HG02642 (cell line): Measurements from ENCODE around the gene MICALL1.

Experiments used
- ATAC-seq: cut with Tn5 transposase; IDR thresholded peaks from one replicate; pipeline ENCODE4 v1.9.1; 2021; ENCODE audit warnings: mild to moderate bottlenecking; ENCODE audit not compliant: unreplicated experiment, poor library complexity

The MICALL1 gene

GRCh38 chr22:37979782-37980181 lies 73.7 kb downstream of the MICALL1 start:
- ATAC-seq = no peak

DNA sequence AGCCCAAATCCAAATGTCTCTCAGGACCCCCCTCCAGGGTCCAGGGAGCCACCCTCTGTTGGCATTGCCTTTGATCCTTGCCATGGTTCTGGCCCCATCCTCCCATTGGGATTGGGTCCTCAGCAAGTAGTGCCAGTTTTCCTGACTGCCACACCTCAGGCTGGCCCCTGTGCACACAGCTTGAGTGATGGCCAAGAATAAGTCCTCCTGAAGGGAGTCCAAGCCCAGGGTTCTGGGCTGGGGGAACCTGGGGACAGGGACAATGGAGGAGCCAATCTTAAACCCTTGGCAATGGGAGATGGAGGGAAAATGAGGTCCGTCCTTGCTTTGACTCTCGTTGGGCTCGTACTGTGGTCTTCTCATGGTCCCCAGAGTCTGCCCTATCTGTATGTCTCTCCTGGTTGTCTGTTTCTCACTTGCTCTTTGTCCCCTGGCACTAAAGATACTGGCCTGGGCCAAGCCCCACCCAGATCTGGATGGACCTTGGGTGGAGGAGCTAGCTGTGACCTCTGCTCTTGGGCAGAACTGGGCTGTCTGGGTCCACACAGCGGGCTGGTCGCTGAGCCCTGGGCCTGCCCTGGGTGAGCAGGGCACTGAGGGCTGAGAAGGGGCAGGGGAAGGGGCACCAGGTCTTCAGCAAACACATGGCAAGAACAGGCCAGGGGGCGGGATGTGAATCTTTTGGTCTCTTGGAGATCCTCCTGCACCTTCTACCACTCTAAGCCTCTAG lies 75.3 kb downstream of the MICALL1 start:
- no peak for ATAC-seq

- no peak for ATAC-seq
These were observed 76.2 kb downstream of the MICALL1 start for GRCh38 chr22:37982151-37982785.

- ATAC-seq = no peak
These were observed 77.1 kb downstream of the MICALL1 start for GRCh38 chr22:37982938-37983859.

- no peak for ATAC-seq
These were observed 78.0 kb downstream of the MICALL1 start, which contains the start of gene SOX10 for GRCh38 chr22:37983860-37984791. Gene SOX10, minus strand, starts transcription at chr22:37984555. Its CDS starts 771 bp downstream, at chr22:37983784.

DNA sequence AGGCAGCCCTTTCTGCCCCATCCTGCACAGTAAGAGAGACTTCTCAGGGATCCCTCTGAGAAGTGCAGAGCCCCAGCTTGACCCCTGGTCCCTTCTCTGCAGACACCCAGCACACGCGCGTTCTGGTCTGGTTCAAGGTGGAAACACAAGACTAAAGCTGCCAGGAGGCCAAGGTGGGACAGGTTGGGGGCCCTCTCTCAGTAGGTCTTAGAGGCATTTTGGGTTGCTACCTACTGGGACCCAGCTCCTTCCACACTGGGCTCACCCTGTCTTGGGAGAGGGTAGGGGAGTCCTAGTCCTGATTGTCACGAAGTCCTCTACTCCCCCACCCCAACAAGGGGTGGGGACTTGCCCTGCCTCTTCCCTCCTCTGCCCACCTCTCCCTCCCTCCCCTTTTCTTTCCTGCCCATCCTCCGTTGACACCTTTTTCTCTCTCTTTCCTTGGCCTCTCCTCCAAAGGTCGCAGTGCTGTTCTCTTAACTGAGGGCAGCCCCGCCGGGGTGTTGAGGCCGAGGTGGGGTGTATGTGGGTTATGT lies 79.0 kb downstream of the MICALL1 start:
- no peak for ATAC-seq

- no peak for ATAC-seq
These were observed 79.7 kb downstream of the MICALL1 start for GRCh38 chr22:37985751-37986281.

DNA sequence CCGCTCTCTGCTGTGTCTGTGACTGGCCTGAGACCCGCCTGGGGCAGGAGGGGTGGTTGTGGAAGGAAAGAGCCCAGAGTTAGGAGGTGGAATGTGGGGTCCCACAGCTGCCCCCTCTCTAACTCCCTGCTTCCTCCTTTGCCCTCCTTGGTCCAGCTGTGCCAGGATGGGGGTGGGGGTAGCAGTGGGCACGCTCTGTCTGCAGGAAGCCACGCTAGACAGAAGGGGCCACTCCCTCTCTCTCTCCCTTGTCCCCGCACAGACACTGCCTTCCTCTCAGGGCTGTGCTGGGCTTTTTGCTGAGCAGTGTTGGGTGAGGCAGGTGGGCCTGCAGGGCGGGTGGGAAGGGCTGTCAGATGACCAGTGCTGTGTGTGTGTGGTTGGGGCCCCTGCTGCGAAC lies 80.3 kb downstream of the MICALL1 start:
- no peak for ATAC-seq

DNA sequence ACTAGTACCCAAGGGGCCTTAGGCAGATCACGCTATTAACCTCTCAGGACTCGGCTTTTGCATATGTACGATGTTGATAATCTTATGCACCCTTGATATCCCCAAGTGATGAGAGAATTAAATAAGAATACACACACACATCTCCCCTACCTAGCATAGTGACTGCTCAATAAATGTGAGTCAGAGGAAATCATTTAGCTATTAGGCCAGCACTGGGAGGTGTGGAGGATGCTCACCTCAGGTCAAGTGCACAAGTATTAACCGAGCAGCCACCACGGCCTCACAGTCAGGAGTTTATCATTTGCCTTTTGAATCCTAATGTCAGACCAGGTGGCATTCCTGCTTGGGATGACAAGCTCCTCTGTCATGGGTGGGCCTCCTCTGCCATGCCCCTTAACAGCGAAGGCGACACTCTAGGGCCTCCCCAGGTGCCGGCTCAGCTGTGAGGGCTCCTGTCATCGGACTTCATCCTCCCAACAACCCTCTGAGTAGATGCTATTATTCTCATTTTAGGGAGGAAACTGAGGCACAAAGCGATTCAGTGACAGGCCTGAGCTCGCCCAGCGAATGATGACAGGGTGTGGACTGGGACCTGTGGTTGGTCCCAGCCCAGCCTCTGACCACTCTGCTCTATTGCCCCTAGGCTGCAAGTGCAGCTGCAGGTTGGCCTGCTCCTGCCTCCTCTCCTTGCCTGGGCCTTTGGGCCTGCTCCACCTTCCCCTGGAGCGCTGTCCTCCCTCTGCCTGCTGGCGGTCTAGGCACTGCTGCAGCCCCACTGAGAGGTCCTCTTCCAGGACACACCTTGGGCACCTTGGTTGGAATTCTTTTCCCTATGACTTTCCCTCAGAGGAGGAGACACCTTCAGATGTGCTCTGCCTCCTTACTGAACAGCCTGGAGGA lies 83.3 kb downstream of the MICALL1 start:
- ATAC-seq = no peak

- no peak for ATAC-seq
These were observed 84.2 kb downstream of the MICALL1 start for GRCh38 chr22:37990301-37990700.

DNA sequence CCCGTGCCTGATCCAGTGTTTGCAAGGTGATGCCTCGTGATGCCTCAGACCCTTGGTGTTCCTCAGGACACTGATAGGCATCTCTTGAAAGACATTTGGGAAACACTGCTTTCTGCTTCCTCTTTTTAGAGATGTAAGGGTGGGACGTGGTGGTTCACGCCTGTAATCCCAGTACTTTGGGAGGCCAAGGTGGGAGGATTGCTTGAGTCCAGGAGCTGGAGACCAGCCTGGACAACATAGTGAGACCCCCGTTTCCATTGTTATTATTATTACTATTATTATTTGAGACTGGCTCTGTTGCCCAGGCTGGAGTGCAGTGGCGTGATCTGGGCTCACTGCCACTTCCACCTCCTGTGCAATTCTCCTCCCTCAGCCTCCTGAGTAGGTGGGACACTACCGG lies 84.8 kb downstream of the MICALL1 start:
- ATAC-seq = no peak

- no peak for ATAC-seq
These were observed 85.8 kb downstream of the MICALL1 start for GRCh38 chr22:37991731-37992442.
